ENCODE data around the gene ASB3.

DNA sequence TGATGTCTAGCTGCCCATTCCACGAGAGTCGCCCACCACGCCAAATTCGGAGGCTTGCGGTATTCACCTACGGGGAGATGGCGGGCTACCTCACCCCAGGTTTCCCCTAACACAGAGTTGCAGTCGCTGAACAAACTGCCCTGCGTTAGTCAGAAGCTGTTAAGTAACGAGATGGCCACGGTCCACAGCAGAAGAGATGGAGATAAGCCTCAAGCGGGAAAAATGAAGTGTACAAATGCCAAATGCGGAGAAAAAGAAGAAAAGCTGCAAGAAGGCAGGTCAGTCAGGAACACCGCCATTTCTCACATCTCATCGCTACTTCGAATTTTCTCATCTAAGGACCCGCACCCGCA is 425 bp downstream of the ASB3 start:
- TF ChIP-seq TAF1 (IDR thresholded peaks at IDR 0.05; ENCODE audit: borderline replicate concordance, insufficient read depth, low read length) (no peak), REST (IDR thresholded peaks at IDR 0.05; ENCODE audit: insufficient read depth in 1 of 2, low read depth in 2 of 2, low read length in 2 of 2) (no peak), POLR2AphosphoS5 (IDR thresholded peaks at IDR 0.05; ENCODE audit: low read depth, low read length) (no peak), FOXP2 (optimal IDR thresholded peaks at IDR 0.05; ENCODE audit: borderline replicate concordance, extremely low read depth, extremely low read length, insufficient read depth) (no peak), SIN3A (IDR thresholded peaks at IDR 0.05; ENCODE audit: borderline replicate concordance, insufficient read depth, low read length) (no peak)

All from PFSK-1 (cell line).